Measurements from ENCODE around the gene DGKG.

The DGKG gene

GRCh38 chr3:186207515-186207914 lies 154.5 kb downstream of the DGKG start:
- DNase-seq: no peak

DNA sequence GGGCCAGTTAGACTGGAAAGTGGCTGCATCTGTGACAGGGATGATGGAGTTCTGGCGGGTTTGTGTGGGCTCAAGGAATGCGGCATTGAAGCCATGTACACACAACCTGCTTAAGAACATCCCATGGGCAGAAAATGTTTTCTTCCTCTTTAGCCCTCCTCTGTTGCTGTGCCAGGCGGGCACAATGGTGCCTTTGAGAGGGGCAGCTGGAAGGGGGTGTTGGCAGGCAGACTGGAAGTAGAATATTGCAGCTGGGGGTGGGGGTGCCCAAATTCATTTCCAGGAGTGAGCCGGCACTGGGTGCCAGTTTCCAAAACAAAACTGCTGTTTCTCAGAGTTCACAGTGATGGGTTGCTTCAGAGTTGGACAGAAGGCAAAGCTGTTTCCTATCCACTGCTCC lies 161.3 kb downstream of the DGKG start:
- DNase-seq: no peak

DNA sequence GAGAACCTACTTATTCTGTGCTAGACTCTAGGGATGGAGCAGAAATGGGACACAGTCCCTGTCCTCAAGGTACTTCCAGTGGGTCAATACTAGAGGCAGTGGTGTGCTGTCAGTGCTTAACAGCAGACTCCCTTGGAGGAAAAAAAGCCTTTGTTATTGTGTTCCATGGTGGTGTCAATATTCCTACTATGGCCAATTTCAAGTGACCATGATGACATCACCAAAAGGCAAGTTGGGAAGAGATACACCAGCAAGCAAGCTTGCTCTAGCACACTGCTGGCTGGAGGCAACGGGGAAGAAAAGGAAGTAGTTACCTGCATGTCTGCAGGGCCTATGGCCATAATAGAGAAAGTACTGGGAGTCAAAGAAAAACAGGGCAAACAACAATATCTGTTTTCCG lies 163.6 kb downstream of the DGKG start:
- DNase-seq: no peak

DNA sequence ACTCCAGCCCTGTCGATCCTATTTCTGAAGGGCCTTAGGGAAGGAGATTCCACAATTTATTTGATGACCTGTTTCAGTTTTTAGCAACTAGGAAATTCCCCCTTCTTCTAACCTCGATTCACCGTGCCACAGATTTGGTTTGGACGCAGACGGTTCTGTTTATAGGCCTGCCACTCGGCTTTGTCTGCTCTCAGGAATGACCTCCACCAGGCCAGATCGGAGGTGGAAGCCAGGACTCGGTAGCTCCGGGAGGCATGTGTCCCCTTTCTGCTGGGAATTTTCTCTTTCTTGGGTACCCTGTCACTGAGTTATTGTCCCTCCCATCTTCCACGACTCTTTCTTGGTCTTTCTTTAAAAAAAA lies 167.6 kb downstream of the DGKG start:
- DNase-seq: no peak

GRCh38 chr3:186193534-186194450 lies 168.2 kb downstream of the DGKG start:
- no peak for DNase-seq

DNA sequence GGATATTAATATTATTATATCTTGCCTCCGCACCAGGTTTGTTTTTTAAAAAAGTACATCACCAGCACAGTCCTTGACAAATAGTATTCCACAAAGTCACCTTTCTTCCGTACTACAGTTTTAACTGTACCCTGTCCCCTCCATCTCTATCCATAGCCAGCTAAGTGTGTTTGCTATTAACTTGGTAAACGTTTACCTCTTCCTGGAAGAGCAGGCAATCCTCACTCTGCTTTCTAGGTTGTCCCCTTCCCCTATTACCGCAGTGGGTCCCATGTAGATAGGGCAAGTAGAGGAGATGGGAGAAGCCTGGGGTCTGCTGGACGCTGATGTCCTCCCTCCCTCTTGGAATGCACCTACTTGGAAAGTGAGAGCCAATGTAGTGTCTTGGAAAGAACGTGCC lies 169.2 kb downstream of the DGKG start:
- no peak for DNase-seq

DNA sequence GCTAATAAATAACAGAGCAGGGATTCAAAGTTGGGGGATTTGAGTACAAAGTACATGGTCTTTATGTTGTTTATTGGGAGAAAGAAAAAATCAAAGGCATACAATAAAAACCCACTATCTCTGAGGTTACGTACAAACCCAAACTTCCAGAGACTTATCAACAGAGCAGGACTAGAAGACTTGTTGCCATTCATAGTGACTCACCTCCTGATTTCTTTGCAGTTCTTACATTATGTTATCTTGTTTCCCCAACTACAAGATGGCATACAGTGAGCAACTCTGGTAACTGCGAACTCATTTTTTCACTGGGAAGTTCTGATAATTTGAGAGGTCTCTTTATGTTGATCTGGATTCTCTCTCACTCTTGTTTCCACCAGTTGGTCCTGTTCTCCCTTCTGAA lies 172.5 kb downstream of the DGKG start:
- no peak for DNase-seq

- peak; percentile 42 for DNase-seq
Measured at GRCh38 chr3:186187401-186188275, 174.4 kb downstream of the DGKG start.

GRCh38 chr3:186185194-186185787 lies 176.7 kb downstream of the DGKG start:
- DNase-seq: peak; percentile 97

GRCh38 chr3:186184021-186184420 lies 178.0 kb downstream of the DGKG start:
- DNase-seq: peak; percentile 56

- peak; percentile 46 for DNase-seq
Measured at GRCh38 chr3:186182850-186183249, 179.2 kb downstream of the DGKG start.

GRCh38 chr3:186181901-186182300 lies 180.1 kb downstream of the DGKG start:
- DNase-seq: no peak

DNA sequence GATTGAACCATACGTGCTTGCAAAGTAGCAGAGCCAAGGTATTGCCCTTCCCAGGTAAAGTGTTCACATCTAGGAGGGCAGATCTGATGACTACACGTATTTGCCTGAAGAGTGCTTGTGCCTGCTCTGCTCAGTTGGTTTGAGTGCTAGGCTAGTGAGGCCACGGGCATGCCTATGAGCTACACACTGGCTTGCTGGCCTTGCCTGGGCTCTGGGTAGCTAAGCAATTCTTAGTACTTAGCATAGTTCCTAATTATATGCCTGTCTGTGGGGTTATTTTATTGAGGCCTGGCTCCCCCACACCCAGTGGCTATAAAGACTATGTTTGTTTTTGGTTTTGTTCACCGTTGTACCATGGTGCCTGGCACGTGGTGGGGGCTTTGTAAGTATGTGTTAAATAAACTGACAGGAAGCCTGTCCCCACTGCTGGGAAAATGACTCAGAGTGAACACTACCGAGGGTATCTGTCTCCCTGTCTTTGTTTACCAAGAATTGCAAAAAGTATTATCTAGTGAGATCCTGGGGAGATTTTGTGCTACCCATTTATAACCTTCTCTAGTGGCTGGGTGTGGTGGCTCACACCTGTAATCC lies 181.0 kb downstream of the DGKG start:
- DNase-seq: no peak

GRCh38 chr3:186180151-186180550 lies 181.9 kb downstream of the DGKG start:
- DNase-seq: no peak

- DNase-seq: no peak
Measured at GRCh38 chr3:186178412-186178811, 183.6 kb downstream of the DGKG start.

DNA sequence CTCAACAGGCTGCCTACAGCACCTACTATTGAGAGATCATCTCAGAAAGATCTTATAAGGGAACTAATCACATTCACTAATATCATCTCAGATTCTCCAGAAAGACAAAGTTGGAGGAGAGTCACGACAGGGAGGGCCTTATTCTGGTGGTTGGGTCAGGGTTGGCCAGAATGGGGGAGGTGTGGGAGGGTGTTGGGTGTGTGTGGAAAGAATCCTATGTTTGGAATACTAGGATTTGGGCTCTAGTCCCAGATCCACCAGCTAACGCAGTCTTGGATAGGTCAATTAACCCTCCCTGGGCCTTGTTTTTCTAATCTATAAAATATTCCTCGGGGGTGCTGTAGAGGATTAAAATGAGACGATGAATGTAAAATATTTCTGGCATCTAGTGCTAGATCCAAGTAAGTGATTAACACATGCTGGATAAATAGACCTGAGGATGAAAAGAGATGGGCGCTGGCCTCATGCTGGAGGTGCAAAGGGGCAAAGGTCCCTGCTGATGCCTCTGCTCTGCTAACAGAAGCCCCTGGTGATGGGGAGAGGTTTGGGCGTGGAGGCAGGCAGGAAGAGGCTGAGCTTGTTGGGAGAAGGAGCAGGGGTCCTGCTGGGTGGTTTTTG lies 185.6 kb downstream of the DGKG start:
- no peak for DNase-seq

DNA sequence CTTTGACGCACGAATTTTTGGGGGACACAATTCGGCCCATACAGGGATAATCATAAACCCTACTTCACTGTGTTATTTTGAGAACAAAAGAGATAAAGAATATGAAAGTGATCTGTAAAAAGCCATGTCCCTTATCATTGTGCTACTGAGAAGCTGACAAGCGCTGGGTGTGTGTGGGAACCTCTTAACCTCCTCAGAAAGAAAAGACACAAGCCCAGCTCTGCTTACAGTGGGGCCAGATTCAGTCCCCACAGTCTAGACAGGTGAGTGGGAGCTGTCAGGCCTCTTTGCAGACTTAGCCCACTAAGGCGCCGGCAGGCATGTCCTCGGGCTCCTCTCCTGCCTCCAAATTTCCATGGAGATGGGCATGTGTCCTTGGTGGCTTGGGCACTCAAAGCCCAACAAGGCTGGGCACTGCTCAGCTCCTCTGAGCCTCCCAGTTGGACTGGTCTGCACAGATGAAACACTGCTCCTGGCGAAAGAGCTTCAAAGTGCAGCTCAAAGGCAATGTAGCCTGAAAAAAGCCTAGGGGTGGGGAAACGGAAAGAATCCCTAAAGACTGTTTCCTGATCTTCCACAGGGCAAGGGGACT lies 188.7 kb downstream of the DGKG start:
- no peak for DNase-seq

GRCh38 chr3:186172353-186172752 lies 189.7 kb downstream of the DGKG start:
- DNase-seq: no peak

GRCh38 chr3:186171521-186171920 lies 190.5 kb downstream of the DGKG start:
- DNase-seq: no peak

- DNase-seq: peak; percentile 31
Measured at GRCh38 chr3:186170516-186170915, 191.5 kb downstream of the DGKG start.

DNA sequence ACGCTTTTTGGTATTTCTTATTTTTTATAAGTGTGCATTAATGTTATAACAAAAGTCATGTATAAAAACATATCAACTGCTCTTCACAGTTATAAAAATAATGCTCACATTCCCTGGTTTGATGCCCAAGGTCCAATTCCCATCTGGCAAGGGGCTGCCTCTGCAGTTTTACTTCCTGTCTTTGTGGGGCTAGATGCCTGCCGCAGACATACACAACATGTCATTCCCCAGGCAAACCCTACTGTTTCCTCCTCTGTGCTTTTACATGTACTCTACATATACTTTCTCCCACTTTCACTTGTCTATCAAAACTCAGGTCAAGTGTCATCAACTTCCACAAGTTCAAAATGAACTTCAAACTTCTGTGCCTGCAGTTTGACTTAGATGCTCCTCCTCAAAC lies 192.7 kb downstream of the DGKG start:
- no peak for DNase-seq

GRCh38 chr3:186168976-186169375 lies 193.1 kb downstream of the DGKG start:
- DNase-seq: no peak
